ENCODE measurements around the gene TNNI3. TPM values are rescaled to one million over a fixed set of nuclear protein-coding genes. Genes with fewer than 3 reads are reported as not detected.

Gene TNNI3
- total RNA-seq, 1 donor, result not detected

DNA sequence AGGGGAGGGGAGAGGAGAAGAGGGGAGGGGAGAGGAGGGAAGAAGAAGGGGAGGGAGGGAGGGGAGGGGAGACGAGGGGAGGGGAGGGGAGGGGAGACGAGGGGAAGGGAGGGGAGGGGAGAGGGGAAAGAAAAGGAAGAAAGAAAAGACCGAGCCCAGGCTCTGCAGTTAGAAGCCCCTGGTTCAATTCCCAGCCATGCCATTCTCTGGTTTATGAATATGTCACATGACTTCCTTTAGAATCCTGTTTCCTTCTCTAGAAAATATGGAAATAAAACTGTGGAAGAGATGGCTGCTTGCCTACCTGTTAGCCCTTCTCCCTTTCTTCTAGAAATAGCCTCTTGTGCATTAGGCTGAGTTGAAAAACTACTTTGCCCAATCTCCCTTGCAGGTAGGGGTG, 22.8 kb downstream of the TNNI3 start:
- no peak overlapping the region for H3K4me3 ChIP-seq (ENCODE audit: low read depth, low read length)
- TF ChIP-seq, protein P1, sequence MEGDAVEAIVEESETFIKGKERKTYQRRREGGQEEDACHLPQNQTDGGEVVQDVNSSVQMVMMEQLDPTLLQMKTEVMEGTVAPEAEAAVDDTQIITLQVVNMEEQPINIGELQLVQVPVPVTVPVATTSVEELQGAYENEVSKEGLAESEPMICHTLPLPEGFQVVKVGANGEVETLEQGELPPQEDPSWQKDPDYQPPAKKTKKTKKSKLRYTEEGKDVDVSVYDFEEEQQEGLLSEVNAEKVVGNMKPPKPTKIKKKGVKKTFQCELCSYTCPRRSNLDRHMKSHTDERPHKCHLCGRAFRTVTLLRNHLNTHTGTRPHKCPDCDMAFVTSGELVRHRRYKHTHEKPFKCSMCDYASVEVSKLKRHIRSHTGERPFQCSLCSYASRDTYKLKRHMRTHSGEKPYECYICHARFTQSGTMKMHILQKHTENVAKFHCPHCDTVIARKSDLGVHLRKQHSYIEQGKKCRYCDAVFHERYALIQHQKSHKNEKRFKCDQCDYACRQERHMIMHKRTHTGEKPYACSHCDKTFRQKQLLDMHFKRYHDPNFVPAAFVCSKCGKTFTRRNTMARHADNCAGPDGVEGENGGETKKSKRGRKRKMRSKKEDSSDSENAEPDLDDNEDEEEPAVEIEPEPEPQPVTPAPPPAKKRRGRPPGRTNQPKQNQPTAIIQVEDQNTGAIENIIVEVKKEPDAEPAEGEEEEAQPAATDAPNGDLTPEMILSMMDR (IDR thresholded peaks at IDR 0.05; ENCODE audit: insufficient read depth, low read length), result no peak
- DNase-seq (ENCODE audit: low read depth), result no peak

DNA sequence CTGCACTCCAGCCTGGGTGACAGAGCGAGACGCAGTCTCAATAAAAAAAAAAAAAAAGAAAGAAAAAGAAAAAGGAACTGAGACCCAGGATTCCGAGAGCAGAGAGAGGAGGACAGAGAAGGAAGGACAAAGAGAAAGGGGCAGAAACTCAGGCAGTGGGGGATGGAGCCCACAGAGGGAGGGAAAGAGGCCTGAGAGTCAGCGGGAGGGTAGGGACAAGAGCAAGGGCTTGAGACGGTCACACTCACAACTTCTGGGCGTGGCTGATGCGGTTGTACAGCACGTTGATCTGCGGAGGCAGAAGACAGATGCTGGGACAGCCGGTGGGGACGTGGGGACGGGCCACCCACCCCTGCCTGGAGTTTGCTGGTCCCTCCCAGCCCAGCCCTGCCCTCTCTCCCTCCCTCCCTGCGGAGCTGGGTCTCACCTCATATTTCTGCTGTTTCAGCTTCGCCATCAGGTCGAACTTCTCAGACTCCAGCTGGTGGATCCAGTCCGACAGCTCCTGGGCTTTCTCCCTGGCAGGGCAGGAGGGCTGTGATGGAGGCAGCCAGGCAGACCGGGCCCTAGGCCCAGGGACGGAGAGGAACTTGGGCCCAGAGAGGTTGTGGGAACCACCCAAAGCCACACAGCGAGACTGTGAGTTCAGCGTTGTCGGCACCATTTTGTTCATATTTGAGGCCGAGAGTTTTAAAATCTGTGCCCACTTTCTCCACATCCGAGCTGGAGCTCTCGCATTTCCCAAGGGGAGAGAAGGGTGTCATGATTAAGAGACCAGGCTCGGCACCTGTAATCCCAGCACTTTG, 23.7 kb downstream of the TNNI3 start:
- DNase-seq (ENCODE audit: low read depth), result no peak
- TF ChIP-seq, protein P1 (IDR thresholded peaks at IDR 0.05; ENCODE audit: insufficient read depth, low read length), result no peak
- no peak overlapping the region for H3K4me3 ChIP-seq (ENCODE audit: low read depth, low read length)

DNA sequence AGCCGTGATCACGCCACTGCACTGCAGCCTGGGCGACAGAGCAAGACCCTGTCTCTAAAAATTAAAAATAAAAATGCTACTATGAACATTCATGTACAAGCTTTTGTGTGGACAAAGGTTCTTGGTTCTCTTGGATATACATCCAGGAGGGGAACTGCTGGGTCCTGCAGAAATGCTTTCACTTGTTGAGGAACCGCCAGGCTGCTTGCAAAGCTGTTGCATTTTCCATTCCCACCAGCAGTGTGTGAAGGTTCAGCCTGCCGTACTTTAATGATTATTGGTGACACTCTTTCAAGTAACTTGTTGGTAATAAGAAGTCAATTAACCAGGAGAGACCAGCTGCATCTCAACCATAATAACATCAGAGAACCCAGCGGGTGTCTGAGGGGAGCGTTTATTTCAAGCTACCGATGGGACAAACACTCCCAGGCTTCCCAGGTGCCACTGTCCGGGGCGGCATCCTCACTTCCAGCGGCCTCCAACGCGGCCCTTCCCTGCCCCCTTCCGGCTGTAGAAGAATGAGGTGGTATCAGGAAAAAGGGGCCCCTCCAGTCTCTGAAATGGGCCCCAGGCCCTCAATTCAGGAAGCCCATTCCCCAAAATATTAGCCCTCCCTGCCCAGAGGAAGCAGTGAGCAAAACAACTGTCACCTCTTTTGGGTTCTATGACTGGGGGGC, 24.9 kb downstream of the TNNI3 start:
- TF ChIP-seq, protein P1 (IDR thresholded peaks at IDR 0.05; ENCODE audit: insufficient read depth, low read length), result peak; percentile 4
- H3K4me3 ChIP-seq (ENCODE audit: low read depth, low read length), result no peak overlapping the region
- DNase-seq (ENCODE audit: low read depth), result no peak

DNA sequence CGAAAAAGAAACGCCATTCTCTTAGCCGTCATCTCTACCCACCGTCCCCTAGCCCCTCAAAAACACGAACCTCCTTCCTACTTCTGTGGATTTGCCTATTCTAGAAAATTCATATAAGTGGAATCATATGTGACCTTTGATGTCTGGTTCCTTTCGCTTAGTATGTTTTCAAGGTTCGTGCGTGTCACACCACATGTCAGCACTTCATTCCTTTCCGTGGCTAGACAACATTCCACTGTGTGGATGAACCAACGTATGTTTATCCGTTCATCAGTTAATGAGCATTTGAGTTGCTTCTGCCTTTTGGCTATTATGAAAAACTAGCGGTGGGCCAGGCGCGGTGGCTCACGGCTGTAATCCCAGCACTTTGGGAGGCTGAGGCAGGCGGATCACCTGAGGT, 26.1 kb downstream of the TNNI3 start:
- H3K4me3 ChIP-seq (ENCODE audit: low read depth, low read length), result no peak overlapping the region
- no peak for DNase-seq (ENCODE audit: low read depth)
- TF ChIP-seq, protein P1 (IDR thresholded peaks at IDR 0.05; ENCODE audit: insufficient read depth, low read length), result no peak

DNA sequence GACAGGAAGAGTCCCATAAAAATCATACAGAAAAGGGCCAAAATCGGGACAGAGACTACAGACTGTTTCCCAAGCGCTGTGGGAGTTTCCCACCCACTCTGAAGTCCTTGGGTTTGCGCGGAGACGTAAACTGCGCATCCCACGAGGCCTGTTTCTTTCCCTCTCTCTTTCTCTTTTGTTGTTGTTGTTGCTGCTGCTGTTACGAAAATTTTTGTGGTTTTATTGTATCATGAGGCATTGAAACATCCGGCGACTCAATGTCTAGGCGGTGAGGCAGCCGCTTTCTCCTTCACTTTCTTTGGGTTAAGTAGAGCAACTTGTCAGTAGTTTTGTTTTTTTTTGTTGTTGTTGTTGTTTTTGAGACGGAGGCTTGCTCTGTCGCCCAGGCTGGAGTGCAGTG, 38.5 kb downstream of the TNNI3 start:
- H3K4me3 ChIP-seq (ENCODE audit: low read depth, low read length), result no peak overlapping the region
- no peak for DNase-seq (ENCODE audit: low read depth)
- TF ChIP-seq, protein P1 (IDR thresholded peaks at IDR 0.05; ENCODE audit: insufficient read depth, low read length), result no peak

DNA sequence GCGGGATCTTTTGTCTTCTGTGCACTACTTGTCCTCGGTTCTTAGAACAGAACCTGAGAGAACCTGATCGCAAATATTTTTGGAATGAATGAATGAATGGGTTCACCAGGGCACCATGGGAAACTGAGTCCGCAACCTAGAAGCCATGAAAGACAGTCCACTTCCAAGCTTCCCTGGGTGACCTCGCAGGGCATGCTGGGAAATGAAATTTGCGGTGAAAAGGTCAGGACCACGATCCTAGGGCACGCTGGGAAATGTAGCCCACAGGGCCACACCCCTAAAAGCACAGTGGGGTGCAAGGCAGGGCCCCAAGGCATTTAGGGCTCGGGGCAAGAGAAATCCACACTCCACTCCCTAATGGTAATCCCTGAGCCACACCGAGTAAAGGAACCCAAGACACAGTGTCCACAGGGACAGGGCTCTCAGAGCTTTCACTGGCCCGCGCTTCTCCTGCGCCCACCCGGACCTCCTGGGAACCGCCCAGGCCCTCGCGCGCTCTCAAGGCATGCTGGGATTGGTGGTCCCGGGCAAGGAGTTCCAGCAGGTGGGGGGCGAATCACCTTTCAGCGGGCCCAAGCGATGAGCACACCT, 39.0 kb downstream of the TNNI3 start:
- peak overlapping the region; percentile 71 for H3K4me3 ChIP-seq (ENCODE audit: low read depth, low read length)
- TF ChIP-seq, protein P1 (IDR thresholded peaks at IDR 0.05; ENCODE audit: insufficient read depth, low read length), result no peak
- no peak for DNase-seq (ENCODE audit: low read depth)
